ENCODE data around the gene TPCN2.

DNA sequence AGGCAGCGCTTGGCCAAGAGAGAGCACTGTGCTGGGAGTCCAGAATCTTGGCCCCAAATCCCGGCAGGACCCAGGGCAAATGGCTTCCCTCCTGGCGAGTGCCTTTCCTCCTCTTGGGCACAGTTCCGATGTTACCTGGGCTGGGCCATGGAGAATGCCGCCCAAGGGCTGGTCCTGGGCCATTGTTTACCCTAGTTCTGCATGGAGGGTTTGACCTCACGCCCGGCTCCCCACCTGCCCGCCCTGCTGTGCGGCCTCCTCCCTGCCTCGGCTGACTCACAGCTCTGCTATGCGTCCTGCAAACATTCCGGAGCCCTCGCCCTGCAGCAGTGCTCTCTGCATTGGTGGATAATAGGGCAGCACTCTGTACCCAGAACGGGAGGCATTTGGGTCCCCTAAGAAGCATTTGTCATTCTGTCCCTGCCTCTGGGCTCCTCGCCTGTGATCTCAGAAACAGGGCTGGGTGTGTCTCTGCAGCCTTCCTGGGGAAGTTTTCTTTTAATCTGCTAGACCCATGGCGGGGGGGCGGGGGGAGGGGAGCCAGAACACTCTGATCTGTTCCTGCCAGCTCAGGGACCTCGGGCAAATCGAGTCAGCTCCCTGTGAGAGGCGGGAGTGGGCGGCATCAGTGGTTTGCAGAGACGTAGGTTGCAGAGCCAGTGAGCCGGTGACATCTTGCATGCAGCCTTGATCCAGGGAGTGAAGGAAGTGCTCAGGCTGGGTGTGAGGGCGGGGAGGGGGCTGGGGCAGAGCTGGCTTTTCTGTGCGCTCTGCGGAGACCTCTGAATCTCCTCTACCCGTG is 74.1 kb downstream of the TPCN2 start:
- TF ChIP-seq, protein P1, sequence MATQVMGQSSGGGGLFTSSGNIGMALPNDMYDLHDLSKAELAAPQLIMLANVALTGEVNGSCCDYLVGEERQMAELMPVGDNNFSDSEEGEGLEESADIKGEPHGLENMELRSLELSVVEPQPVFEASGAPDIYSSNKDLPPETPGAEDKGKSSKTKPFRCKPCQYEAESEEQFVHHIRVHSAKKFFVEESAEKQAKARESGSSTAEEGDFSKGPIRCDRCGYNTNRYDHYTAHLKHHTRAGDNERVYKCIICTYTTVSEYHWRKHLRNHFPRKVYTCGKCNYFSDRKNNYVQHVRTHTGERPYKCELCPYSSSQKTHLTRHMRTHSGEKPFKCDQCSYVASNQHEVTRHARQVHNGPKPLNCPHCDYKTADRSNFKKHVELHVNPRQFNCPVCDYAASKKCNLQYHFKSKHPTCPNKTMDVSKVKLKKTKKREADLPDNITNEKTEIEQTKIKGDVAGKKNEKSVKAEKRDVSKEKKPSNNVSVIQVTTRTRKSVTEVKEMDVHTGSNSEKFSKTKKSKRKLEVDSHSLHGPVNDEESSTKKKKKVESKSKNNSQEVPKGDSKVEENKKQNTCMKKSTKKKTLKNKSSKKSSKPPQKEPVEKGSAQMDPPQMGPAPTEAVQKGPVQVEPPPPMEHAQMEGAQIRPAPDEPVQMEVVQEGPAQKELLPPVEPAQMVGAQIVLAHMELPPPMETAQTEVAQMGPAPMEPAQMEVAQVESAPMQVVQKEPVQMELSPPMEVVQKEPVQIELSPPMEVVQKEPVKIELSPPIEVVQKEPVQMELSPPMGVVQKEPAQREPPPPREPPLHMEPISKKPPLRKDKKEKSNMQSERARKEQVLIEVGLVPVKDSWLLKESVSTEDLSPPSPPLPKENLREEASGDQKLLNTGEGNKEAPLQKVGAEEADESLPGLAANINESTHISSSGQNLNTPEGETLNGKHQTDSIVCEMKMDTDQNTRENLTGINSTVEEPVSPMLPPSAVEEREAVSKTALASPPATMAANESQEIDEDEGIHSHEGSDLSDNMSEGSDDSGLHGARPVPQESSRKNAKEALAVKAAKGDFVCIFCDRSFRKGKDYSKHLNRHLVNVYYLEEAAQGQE (IDR thresholded peaks at IDR 0.05), result no peak
- TF ChIP-seq, protein P2, sequence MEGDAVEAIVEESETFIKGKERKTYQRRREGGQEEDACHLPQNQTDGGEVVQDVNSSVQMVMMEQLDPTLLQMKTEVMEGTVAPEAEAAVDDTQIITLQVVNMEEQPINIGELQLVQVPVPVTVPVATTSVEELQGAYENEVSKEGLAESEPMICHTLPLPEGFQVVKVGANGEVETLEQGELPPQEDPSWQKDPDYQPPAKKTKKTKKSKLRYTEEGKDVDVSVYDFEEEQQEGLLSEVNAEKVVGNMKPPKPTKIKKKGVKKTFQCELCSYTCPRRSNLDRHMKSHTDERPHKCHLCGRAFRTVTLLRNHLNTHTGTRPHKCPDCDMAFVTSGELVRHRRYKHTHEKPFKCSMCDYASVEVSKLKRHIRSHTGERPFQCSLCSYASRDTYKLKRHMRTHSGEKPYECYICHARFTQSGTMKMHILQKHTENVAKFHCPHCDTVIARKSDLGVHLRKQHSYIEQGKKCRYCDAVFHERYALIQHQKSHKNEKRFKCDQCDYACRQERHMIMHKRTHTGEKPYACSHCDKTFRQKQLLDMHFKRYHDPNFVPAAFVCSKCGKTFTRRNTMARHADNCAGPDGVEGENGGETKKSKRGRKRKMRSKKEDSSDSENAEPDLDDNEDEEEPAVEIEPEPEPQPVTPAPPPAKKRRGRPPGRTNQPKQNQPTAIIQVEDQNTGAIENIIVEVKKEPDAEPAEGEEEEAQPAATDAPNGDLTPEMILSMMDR (IDR thresholded peaks at IDR 0.05; ENCODE audit: low read depth, low read length, missing input control), result no peak
- TF ChIP-seq, protein P3, sequence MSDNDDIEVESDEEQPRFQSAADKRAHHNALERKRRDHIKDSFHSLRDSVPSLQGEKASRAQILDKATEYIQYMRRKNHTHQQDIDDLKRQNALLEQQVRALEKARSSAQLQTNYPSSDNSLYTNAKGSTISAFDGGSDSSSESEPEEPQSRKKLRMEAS (IDR thresholded peaks at IDR 0.05), result no peak
- TF ChIP-seq, protein P4, sequence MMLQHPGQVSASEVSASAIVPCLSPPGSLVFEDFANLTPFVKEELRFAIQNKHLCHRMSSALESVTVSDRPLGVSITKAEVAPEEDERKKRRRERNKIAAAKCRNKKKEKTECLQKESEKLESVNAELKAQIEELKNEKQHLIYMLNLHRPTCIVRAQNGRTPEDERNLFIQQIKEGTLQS (IDR thresholded peaks at IDR 0.05), result no peak
- TF ChIP-seq TAF1 (conservative IDR thresholded peaks at IDR 0.05), result no peak
- TF ChIP-seq FOXA1 (IDR thresholded peaks at IDR 0.05), result no peak
- no peak for TF ChIP-seq YY1 (IDR thresholded peaks at IDR 0.05)
